WTC11 (cell line): Measurements from ENCODE around the gene SLCO4A1. TPM values are rescaled to one million over a fixed set of nuclear protein-coding genes. Genes with fewer than 3 reads are reported as not detected.

Experiments used
- ATAC-seq: fragments of 200-7000 bp; cut with Tn5 transposase; 2 replicates; pipeline ENCODE4 v1.10.0; 2021; ENCODE audit warnings: mild to moderate bottlenecking, moderate library complexity
- CTCF ChIA-PET: fragments of 300-600 bp; sonication (Branson Sonifier 250); formaldehyde crosslinking; loops from one replicate; lab custom pipeline; 2021; ENCODE audit warnings: antibody characterized with exemption; lab: Charles Lee
- POLR2A ChIA-PET: fragments of 350-600 bp; sonication (Branson Sonifier 250); formaldehyde crosslinking; loops from one replicate; lab custom pipeline; 2021; ENCODE audit warnings: antibody characterized with exemption; lab: Charles Lee
- DNase-seq: peaks from one replicate; pipeline ENCODE4 v3.0.0; 2021; ENCODE audit warnings: low spot score
- H3K27ac Mint-ChIP-seq: 2 replicates; pipeline ENCODE4 v1.8.0; 2021; ENCODE audit warnings: mixed read lengths
- H3K27me3 Mint-ChIP-seq: 2 replicates; pipeline ENCODE4 v1.8.0; 2021; ENCODE audit warnings: low read depth, mild to moderate bottlenecking, moderate library complexity, mixed read lengths
- H3K36me3 Mint-ChIP-seq: 2 replicates; pipeline ENCODE4 v1.8.0; 2021; ENCODE audit warnings: mixed read lengths
- H3K4me1 Mint-ChIP-seq: 2 replicates; pipeline ENCODE4 v1.8.0; 2022; ENCODE audit warnings: mixed read lengths
- H3K4me3 Mint-ChIP-seq: 2 replicates; pipeline ENCODE4 v1.8.0; 2021; ENCODE audit warnings: mild to moderate bottlenecking, moderate library complexity, mixed read lengths
- H3K9me3 Mint-ChIP-seq: 2 replicates; pipeline ENCODE4 v1.8.0; 2021; ENCODE audit warnings: mixed read lengths
- ATF1 ChIP-seq: sonication (generic); formaldehyde crosslinking; IDR thresholded peaks from 2 replicates; pipeline ENCODE4 v1.8.1; 2023; ENCODE audit warnings: mild to moderate bottlenecking, moderate library complexity, missing genetic modification reagents
- CBFB ChIP-seq: sonication (generic); formaldehyde crosslinking; IDR thresholded peaks from 2 replicates; pipeline ENCODE4 v1.8.1; 2022; ENCODE audit warnings: mild to moderate bottlenecking, low read depth, missing genetic modification reagents
- CREB1 ChIP-seq: sonication (generic); formaldehyde crosslinking; IDR thresholded peaks from 2 replicates; pipeline ENCODE4 v1.8.0; 2023; ENCODE audit warnings: mild to moderate bottlenecking, missing genetic modification reagents
- ELF4 ChIP-seq: sonication (generic); formaldehyde crosslinking; IDR thresholded peaks from 2 replicates; pipeline ENCODE4 v1.8.1; 2022; ENCODE audit warnings: low read depth, mild to moderate bottlenecking, moderate library complexity, missing genetic modification reagents
- FOXK1 ChIP-seq: sonication (generic); formaldehyde crosslinking; IDR thresholded peaks from 2 replicates; pipeline ENCODE4 v1.8.0; 2022; ENCODE audit warnings: mild to moderate bottlenecking, moderate library complexity, missing genetic modification reagents
- GTF2I ChIP-seq: fragments of 250-450 bp; sonication (Bioruptor Pico); conservative IDR thresholded peaks from 2 replicates; pipeline ENCODE4 v1.4.0; 2021; ENCODE audit warnings: mild to moderate bottlenecking
- IRF2 ChIP-seq: sonication (generic); formaldehyde crosslinking; IDR thresholded peaks from 2 replicates; pipeline ENCODE4 v1.8.0; 2022; ENCODE audit warnings: low read depth, missing genetic modification reagents, borderline replicate concordance
- JUN ChIP-seq: sonication (generic); formaldehyde crosslinking; IDR thresholded peaks from 2 replicates; pipeline ENCODE4 v1.8.0; 2023; ENCODE audit warnings: mild to moderate bottlenecking, missing genetic modification reagents
- MYBL2 ChIP-seq: sonication (generic); formaldehyde crosslinking; IDR thresholded peaks from 2 replicates; pipeline ENCODE4 v1.8.1; 2023; ENCODE audit warnings: mild to moderate bottlenecking, moderate library complexity, missing genetic modification reagents
- OVOL2 ChIP-seq: fragments of 250-450 bp; sonication (Bioruptor Pico); IDR thresholded peaks from 2 replicates; pipeline ENCODE4 v1.9.0; 2021; ENCODE audit warnings: mild to moderate bottlenecking, borderline replicate concordance
- PRRX2 ChIP-seq: fragments of 250-450 bp; sonication (Bioruptor Pico); IDR thresholded peaks from 2 replicates; pipeline ENCODE4 v1.8.0; 2021; ENCODE audit warnings: mild to moderate bottlenecking
- RELA ChIP-seq: sonication (generic); formaldehyde crosslinking; IDR thresholded peaks from 2 replicates; pipeline ENCODE4 v1.8.1; 2022; ENCODE audit warnings: missing genetic modification reagents, mild to moderate bottlenecking, borderline replicate concordance
- SP1 ChIP-seq: sonication (generic); formaldehyde crosslinking; conservative IDR thresholded peaks from 2 replicates; pipeline ENCODE4 v1.8.1; 2022; ENCODE audit warnings: missing genetic modification reagents
- TCF7 ChIP-seq: sonication (generic); formaldehyde crosslinking; IDR thresholded peaks from 2 replicates; pipeline ENCODE4 v1.8.0; 2022; ENCODE audit warnings: mild to moderate bottlenecking, low read depth, missing genetic modification reagents, moderate library complexity
- TEAD4 ChIP-seq: sonication (generic); formaldehyde crosslinking; IDR thresholded peaks from 2 replicates; pipeline ENCODE4 v1.8.0; 2022; ENCODE audit warnings: mild to moderate bottlenecking, missing genetic modification reagents
- ZNF138 ChIP-seq: sonication (generic); formaldehyde crosslinking; conservative IDR thresholded peaks from 2 replicates; pipeline ENCODE4 v1.8.1; 2022; ENCODE audit warnings: mild to moderate bottlenecking, moderate library complexity, missing genetic modification reagents
- ZNF396 ChIP-seq: fragments of 250-450 bp; sonication (Bioruptor Pico); IDR thresholded peaks from 2 replicates; pipeline ENCODE4 v1.8.0; 2021; ENCODE audit warnings: mild to moderate bottlenecking, moderate library complexity, borderline replicate concordance
- ZNF425 ChIP-seq: fragments of 250-450 bp; sonication (Bioruptor Pico); conservative IDR thresholded peaks from 2 replicates; pipeline ENCODE4 v1.9.0; 2021; ENCODE audit warnings: mild to moderate bottlenecking
- ZNF671 ChIP-seq: fragments of 250-450 bp; sonication (Bioruptor Pico); IDR thresholded peaks from 2 replicates; pipeline ENCODE4 v1.8.0; 2021; ENCODE audit warnings: mild to moderate bottlenecking
- total RNA-seq: library from RNA; stranded (reverse); gene quantifications from 3 replicates; pipeline ENCODE4 v1.2.3, GENCODE V29; 2021
- TF ChIP-seq, protein P1 (sequence below): sonication (generic); formaldehyde crosslinking; IDR thresholded peaks from 2 replicates; pipeline ENCODE4 v1.8.1; 2023; ENCODE audit warnings: mild to moderate bottlenecking, missing genetic modification reagents, moderate library complexity
- TF ChIP-seq, protein P2 (sequence below): sonication (generic); formaldehyde crosslinking; IDR thresholded peaks from 2 replicates; pipeline ENCODE4 v1.8.1; 2022; ENCODE audit warnings: mild to moderate bottlenecking, moderate library complexity, missing genetic modification reagents
- TF ChIP-seq, protein P3 (sequence below): sonication (generic); formaldehyde crosslinking; IDR thresholded peaks from 2 replicates; pipeline ENCODE4 v1.8.0; 2022; ENCODE audit warnings: missing genetic modification reagents
- TF ChIP-seq, protein P4 (sequence below): sonication (generic); formaldehyde crosslinking; IDR thresholded peaks from 2 replicates; pipeline ENCODE4 v1.8.1; 2022; ENCODE audit warnings: low read depth, missing genetic modification reagents, borderline replicate concordance
- TF ChIP-seq, protein P5 (sequence below): sonication (generic); formaldehyde crosslinking; IDR thresholded peaks from 2 replicates; pipeline ENCODE4 v1.8.1; 2023; ENCODE audit warnings: mild to moderate bottlenecking, missing genetic modification reagents, moderate library complexity

SLCO4A1 gene
- total RNA-seq, 1 experiment from 2014 or later, result 19.9 TPM

GRCh38 chr20:62678553-62678952, 36.2 kb downstream of the SLCO4A1 start (continued):
- TF ChIP-seq, protein P1, sequence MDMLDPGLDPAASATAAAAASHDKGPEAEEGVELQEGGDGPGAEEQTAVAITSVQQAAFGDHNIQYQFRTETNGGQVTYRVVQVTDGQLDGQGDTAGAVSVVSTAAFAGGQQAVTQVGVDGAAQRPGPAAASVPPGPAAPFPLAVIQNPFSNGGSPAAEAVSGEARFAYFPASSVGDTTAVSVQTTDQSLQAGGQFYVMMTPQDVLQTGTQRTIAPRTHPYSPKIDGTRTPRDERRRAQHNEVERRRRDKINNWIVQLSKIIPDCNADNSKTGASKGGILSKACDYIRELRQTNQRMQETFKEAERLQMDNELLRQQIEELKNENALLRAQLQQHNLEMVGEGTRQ (CRISPR knock-in tag), result no peak
- no peak for TF ChIP-seq MYBL2 (CRISPR knock-in tag)
- no peak for TF ChIP-seq CBFB
- TF ChIP-seq TEAD4 (CRISPR knock-in tag), result no peak
- TF ChIP-seq, protein P2, sequence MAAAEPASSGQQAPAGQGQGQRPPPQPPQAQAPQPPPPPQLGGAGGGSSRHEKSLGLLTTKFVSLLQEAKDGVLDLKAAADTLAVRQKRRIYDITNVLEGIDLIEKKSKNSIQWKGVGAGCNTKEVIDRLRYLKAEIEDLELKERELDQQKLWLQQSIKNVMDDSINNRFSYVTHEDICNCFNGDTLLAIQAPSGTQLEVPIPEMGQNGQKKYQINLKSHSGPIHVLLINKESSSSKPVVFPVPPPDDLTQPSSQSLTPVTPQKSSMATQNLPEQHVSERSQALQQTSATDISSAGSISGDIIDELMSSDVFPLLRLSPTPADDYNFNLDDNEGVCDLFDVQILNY (CRISPR knock-in tag), result no peak
- TF ChIP-seq, all 79 proteins: peak for 0

DNA sequence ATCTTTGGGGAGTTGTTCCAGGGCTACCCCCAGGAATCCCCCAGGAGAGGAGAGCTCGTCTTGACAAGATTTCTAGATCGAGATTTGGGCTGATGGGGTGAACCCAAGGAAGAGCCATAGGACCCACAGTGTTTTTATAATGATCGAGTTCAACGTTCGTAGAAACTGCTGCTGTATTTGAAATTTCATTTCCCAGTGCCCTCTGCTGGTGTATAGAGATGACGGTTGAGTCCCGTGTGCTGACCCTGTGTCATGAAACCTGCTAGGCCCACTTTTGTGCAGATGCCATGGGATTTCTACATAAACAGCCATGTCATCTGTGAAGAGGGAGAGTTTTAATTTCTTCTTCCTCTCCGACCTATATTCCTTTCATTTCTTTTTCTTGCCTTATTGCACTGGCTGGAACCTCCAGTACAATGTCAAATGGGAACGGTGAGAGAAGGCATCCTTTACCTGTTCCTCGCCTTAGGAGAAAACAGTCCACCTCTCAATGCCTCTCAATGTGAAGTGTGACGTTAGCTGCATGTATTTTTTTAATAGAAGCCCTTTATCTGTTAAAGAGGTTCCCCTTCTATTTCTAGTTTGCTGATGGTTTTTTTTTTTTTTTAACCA, 37.8 kb downstream of the SLCO4A1 start:
- Mint-ChIP-seq H3K27me3 (peaks cover 4% of the 10 kb centered on the region), H3K27ac (no peak overlapping the region), H3K4me3 (no peak overlapping the region), H3K36me3 (peaks cover 7% of the 10 kb centered on the region), H3K9me3 (peaks cover 15% of the 10 kb centered on the region), H3K4me1 (no peaks in the 10 kb centered on the region)
- ChIA-PET POLR2A (no interaction called here), CTCF (interaction anchor here (0.6 to 1.4 kb wide), 4 partner anchors 10 to 111 kb away, joined by 3 to 4 read pairs (median 3); partner anchors contain the start of gene NTSR1)
- no peak for ATAC-seq
- TF ChIP-seq ZNF138 (CRISPR knock-in tag) (no peak), CBFB (no peak), ELF4 (CRISPR knock-in tag) (no peak), RELA (CRISPR knock-in tag) (no peak), JUN (CRISPR knock-in tag) (no peak)
- TF ChIP-seq, protein P3, sequence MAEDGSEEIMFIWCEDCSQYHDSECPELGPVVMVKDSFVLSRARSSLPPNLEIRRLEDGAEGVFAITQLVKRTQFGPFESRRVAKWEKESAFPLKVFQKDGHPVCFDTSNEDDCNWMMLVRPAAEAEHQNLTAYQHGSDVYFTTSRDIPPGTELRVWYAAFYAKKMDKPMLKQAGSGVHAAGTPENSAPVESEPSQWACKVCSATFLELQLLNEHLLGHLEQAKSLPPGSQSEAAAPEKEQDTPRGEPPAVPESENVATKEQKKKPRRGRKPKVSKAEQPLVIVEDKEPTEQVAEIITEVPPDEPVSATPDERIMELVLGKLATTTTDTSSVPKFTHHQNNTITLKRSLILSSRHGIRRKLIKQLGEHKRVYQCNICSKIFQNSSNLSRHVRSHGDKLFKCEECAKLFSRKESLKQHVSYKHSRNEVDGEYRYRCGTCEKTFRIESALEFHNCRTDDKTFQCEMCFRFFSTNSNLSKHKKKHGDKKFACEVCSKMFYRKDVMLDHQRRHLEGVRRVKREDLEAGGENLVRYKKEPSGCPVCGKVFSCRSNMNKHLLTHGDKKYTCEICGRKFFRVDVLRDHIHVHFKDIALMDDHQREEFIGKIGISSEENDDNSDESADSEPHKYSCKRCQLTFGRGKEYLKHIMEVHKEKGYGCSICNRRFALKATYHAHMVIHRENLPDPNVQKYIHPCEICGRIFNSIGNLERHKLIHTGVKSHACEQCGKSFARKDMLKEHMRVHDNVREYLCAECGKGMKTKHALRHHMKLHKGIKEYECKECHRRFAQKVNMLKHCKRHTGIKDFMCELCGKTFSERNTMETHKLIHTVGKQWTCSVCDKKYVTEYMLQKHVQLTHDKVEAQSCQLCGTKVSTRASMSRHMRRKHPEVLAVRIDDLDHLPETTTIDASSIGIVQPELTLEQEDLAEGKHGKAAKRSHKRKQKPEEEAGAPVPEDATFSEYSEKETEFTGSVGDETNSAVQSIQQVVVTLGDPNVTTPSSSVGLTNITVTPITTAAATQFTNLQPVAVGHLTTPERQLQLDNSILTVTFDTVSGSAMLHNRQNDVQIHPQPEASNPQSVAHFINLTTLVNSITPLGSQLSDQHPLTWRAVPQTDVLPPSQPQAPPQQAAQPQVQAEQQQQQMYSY (CRISPR knock-in tag), result no peak
- no peak for DNase-seq

GRCh38 chr20:62682912-62683517, 40.7 kb downstream of the SLCO4A1 start:
- CTCF ChIA-PET, result interaction anchor here (2.4 kb wide), 1 partner anchor 108 kb away, joined by 15 read pairs; no protein-coding TSS in a partner anchor
- TF ChIP-seq, protein P4, sequence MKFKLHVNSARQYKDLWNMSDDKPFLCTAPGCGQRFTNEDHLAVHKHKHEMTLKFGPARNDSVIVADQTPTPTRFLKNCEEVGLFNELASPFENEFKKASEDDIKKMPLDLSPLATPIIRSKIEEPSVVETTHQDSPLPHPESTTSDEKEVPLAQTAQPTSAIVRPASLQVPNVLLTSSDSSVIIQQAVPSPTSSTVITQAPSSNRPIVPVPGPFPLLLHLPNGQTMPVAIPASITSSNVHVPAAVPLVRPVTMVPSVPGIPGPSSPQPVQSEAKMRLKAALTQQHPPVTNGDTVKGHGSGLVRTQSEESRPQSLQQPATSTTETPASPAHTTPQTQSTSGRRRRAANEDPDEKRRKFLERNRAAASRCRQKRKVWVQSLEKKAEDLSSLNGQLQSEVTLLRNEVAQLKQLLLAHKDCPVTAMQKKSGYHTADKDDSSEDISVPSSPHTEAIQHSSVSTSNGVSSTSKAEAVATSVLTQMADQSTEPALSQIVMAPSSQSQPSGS (CRISPR knock-in tag), result no peak
- TF ChIP-seq OVOL2 (CRISPR knock-in tag), result no peak
- TF ChIP-seq CREB1 (CRISPR knock-in tag), result no peak
- TF ChIP-seq TCF7 (CRISPR knock-in tag), result no peak
- no peak for TF ChIP-seq TEAD4 (CRISPR knock-in tag)
- TF ChIP-seq FOXK1 (CRISPR knock-in tag), result no peak
- no peak for TF ChIP-seq IRF2 (CRISPR knock-in tag)
- TF ChIP-seq PRRX2, result no peak
- no peak for TF ChIP-seq ATF1 (CRISPR knock-in tag)
- TF ChIP-seq SP1 (CRISPR knock-in tag), result no peak
- TF ChIP-seq ZNF425, result no peak
- TF ChIP-seq, protein P5, sequence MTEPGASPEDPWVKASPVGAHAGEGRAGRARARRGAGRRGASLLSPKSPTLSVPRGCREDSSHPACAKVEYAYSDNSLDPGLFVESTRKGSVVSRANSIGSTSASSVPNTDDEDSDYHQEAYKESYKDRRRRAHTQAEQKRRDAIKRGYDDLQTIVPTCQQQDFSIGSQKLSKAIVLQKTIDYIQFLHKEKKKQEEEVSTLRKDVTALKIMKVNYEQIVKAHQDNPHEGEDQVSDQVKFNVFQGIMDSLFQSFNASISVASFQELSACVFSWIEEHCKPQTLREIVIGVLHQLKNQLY (CRISPR knock-in tag), result no peak
- TF ChIP-seq ZNF671 (CRISPR knock-in tag), result no peak
- TF ChIP-seq ZNF396 (CRISPR knock-in tag), result no peak
- no peak for TF ChIP-seq GTF2I (CRISPR knock-in tag)

More at GRCh38 chr20:62682912-62683517, 40.7 kb downstream of the SLCO4A1 start:
- Mint-ChIP-seq H3K9me3 (peaks cover 15% of the 10 kb centered on the region), H3K36me3 (peaks cover 7% of the 10 kb centered on the region), H3K4me1 (peaks cover 6% of the 10 kb centered on the region; the same call in 1 of the 2 replicates), H3K4me3 (no peak overlapping the region), H3K27me3 (peaks cover 4% of the 10 kb centered on the region), H3K27ac (no peak overlapping the region)
- POLR2A ChIA-PET, result no interaction called here
- no peak for DNase-seq
- no peak for ATAC-seq
